Measurements from ENCODE around the gene IL1RN. TPM values are rescaled to one million over a fixed set of nuclear protein-coding genes. Genes with fewer than 3 reads are reported as not detected.

Gene IL1RN
- total RNA-seq, 2 experiments from 2014 or later = 1.8 TPM

DNA sequence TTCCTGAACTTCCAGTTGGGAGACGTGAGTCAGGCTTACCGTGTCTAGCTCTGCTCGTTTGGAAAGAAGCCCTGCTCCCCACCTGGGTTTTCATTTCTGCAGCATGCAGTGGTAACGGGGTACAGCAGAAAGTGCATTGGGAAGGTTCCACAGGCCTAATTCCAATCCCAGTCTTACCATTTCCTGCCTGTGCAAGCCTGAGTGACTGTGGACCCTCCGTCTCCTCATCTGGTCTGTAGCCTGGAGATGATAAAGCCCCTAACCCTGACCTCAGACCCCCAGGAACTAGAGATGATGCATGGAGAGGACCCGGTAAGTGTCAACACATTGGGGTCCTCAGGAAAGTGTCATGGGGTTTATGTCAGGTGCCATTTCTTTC, 40.6 kb downstream of the IL1RN start:
- Mint-ChIP-seq H3K27me3 (no peaks in the 10 kb centered on the region), H3K27ac (peak overlapping the region; percentile 91), H3K4me3 (peak overlapping the region; percentile 63), H3K36me3 (peaks cover 20% of the 10 kb centered on the region), H3K9me3 (ENCODE audit: low read depth) (no peaks in the 10 kb centered on the region), H3K4me1 (peaks cover 61% of the 10 kb centered on the region)
- ATAC-seq (no peak), DNase-seq (no peak)
- CTCF ChIA-PET = interaction anchor here (0.9 to 6.5 kb wide), 6 partner anchors 7 to 222 kb away, joined by 3 to 39 read pairs (median 8); partner anchors contain the start of gene PSD4

DNA sequence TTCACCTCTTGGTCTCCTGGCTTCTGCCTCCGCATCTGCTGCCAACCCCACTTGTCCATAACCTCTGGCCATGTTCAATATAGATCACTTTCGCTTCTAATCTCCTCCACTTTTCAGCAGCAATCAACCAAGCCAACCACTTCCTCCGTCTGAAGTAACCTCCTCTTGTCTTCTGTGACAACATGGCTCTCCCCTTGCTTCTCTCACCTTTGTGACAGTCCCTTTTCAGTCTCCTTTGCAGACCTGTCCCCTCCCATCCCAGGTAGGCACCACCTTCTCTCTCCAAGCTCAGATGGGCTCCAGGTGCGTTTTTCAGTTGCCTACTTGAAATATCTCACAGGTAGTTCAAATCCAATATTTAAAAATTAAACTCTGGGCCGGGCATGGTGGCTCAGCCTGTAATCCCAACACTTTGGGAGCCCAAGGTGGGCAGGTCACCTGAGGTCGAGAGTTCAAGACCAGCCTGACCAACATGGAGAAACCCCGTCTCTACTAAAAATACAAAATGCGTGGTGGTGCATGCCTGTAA, 41.7 kb downstream of the IL1RN start:
- peak overlapping the region; percentile 63 for H3K4me3 Mint-ChIP-seq
- no peaks in the 10 kb centered on the region for H3K27me3 Mint-ChIP-seq
- peak overlapping the region; percentile 91 for H3K27ac Mint-ChIP-seq
- peak; percentile 48 for ATAC-seq
- peak; percentile 83 for DNase-seq
- H3K36me3 Mint-ChIP-seq = peaks cover 23% of the 10 kb centered on the region
- CTCF ChIA-PET = interaction anchor here (4.8 kb wide), 1 partner anchor 31 kb away, joined by 39 read pairs; no protein-coding TSS in a partner anchor
- peaks cover 69% of the 10 kb centered on the region for H3K4me1 Mint-ChIP-seq
- H3K9me3 Mint-ChIP-seq (ENCODE audit: low read depth) = no peaks in the 10 kb centered on the region

DNA sequence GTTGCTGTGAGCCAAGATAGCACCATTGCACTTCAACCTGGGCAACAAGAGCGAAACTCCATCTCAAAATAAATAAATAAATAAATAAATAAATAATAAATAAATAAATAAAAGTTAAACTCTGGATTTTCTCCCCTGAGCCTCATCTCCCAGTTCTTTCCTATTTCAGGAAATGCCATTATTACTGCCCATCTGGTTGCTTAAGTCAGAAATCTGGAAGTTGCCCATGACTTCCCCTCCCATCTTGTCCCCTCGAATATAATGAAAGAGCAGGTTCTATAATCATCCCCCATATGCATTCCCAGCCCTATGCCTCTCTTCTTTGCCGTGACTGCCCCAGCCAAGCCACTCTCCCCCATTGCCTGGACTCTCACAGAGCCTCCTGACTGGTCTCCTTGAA, 42.2 kb downstream of the IL1RN start:
- H3K4me1 Mint-ChIP-seq = peaks cover 69% of the 10 kb centered on the region
- H3K27ac Mint-ChIP-seq = peak overlapping the region; percentile 91
- CTCF ChIA-PET = no interaction called here
- peaks cover 28% of the 10 kb centered on the region for H3K36me3 Mint-ChIP-seq
- DNase-seq (peak; percentile 12), ATAC-seq (no peak)
- H3K4me3 Mint-ChIP-seq = no peak overlapping the region
- H3K27me3 Mint-ChIP-seq = no peaks in the 10 kb centered on the region
- H3K9me3 Mint-ChIP-seq (ENCODE audit: low read depth) = no peaks in the 10 kb centered on the region

DNA sequence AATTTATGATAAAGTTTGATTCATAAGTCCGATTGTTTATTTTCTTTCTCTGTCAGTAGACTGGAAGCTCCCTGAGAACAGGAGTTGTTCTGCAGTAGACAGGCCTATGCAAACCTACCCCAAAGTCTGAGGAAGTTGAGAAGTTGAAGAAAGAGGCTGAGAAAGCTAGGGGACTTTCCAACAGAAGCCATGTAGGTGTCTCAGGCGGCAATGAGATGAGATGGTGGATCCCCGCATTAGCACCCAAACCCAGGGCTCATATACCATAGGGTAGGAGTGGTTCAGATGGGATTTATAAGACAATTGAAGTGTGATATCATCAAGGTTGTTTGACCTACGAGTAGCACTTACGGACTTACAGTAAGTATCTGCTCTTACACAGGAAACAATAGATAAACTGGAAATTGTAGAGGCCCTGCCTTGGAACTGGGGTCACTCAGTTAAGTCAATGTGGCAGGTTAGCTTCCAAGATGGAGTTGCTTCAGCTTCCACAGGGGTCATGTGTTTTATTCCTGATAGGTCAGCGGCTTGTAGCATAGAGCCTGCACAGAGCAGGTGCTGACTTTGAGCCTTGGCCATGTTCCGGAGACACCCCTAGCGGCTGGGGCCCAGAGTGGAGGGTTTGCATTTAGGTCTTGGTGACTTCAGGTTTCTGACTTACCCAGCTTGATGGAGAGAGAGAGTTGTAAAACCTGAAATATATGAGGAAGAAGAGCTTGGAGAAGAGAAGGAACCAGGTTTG, 44.1 kb downstream of the IL1RN start:
- Mint-ChIP-seq H3K36me3 (peaks cover 45% of the 10 kb centered on the region), H3K9me3 (ENCODE audit: low read depth) (no peaks in the 10 kb centered on the region), H3K4me3 (no peak overlapping the region), H3K4me1 (peaks cover 70% of the 10 kb centered on the region), H3K27me3 (peaks cover 3% of the 10 kb centered on the region), H3K27ac (peak overlapping the region; percentile 0)
- CTCF ChIA-PET = interaction anchor here (0.8 to 12.6 kb wide), 6 partner anchors 11 to 37 kb away, joined by 3 to 177 read pairs (median 12); no protein-coding TSS in a partner anchor
- DNase-seq (peak; percentile 25), ATAC-seq (no peak)

DNA sequence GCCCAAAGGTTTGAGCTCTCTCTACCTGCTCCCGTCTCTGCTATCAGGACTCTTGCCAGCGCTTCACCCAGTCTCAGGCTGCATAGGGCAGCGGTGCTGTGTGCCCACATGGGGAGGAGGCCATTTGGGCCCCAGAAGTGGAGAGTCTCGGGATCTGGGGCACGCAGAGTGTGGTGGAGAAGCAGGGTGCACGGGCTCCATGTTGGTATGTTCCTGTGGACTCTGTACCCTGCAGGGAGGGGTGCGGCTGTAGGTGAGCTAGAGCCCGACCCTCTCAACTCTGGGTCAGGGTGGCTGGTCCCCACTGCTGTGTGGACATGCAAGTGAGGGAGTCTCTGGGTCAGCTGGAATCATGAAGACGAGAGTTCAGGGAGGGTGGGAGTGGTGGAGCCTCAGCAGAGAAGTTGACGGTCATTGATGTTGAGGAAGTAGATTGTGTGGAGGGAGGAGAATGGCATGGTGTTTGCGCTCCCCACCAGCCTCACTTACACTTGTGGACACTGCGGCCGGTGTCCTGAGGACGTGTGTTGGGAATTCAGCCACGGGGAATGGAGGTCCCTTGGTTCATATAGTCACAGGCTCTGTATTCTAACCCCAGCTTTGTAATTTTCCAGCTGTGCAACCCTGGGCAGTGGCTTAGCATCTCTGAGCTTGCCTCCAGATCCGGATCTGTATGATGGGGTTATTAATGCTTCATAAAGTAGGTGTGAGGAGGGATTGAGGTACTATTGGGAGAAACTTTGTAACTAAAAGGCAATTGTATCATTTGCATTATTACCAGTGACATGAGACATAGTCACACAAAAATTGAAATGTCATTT, 45.5 kb downstream of the IL1RN start:
- peaks cover 69% of the 10 kb centered on the region for H3K4me1 Mint-ChIP-seq
- CTCF ChIA-PET = interaction anchor here (1.2 to 12.6 kb wide), 9 partner anchors 9 to 93 kb away, joined by 3 to 177 read pairs (median 19); no protein-coding TSS in a partner anchor
- ATAC-seq (no peak), DNase-seq (peak; percentile 39)
- H3K27ac Mint-ChIP-seq = peak overlapping the region; percentile 93
- H3K4me3 Mint-ChIP-seq = peak overlapping the region; percentile 89
- H3K36me3 Mint-ChIP-seq = peaks cover 59% of the 10 kb centered on the region
- no peaks in the 10 kb centered on the region for H3K9me3 Mint-ChIP-seq (ENCODE audit: low read depth)
- peaks cover 3% of the 10 kb centered on the region for H3K27me3 Mint-ChIP-seq

DNA sequence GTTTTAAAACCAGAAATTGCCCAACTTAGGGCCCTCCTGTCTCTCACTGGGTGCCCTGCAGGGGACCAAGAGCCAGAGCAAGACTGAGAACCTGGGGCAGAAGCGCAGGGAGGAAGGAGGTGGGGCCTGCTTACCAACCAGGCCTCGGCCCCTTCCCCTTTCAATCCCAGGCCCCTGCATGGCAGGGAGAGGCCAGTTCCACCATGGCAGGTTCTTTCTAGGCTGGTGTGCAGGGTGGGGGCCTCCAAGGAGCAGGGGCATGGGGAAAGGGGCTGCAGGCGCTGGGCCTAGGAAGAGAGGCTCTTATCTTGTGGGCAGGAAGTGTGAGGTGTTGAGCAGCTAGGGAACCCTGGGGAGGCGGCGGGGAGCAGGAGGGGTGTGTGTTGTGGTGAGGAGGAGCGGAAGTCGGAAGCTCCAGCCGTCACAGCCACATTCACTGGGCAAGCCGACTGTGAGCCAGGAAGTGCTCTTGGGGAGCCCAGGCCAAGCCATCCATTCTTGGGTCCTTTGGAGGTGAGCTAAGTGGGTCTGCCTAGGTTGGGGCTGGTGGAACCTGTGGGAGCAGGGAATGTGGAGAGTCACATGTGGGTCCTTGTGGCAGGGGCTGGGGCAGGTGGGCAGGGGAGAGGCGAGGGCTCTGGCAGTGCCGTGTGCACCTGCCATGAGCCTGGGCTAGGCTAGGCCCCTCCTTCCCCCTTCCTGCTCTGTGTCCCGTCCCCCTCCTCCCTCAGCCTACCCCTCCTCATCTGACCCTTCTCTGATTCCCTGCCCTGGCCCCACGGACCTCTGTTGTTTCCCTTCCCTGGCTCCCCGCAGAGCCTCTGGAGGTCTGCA, 46.4 kb downstream of the IL1RN start, which contains the start of gene PSD4:
TSS of gene PSD4 (plus strand) at position 430 of the 834 bp plus-strand sequence. CDS start 8,486 bp downstream, outside the sequence.
- CTCF ChIA-PET = interaction anchor here (1.2 to 12.6 kb wide), 9 partner anchors 9 to 94 kb away, joined by 4 to 177 read pairs (median 19); no protein-coding TSS in a partner anchor
- Mint-ChIP-seq H3K36me3 (peaks cover 67% of the 10 kb centered on the region), H3K27me3 (peaks cover 3% of the 10 kb centered on the region), H3K9me3 (ENCODE audit: low read depth) (no peaks in the 10 kb centered on the region), H3K4me3 (peak within 1 kb of the TSS; percentile 89), H3K4me1 (peaks cover 69% of the 10 kb centered on the region), H3K27ac (peak within 1 kb of the TSS; percentile 93)
- ATAC-seq (peak; percentile 73), DNase-seq (peak; percentile 97)

DNA sequence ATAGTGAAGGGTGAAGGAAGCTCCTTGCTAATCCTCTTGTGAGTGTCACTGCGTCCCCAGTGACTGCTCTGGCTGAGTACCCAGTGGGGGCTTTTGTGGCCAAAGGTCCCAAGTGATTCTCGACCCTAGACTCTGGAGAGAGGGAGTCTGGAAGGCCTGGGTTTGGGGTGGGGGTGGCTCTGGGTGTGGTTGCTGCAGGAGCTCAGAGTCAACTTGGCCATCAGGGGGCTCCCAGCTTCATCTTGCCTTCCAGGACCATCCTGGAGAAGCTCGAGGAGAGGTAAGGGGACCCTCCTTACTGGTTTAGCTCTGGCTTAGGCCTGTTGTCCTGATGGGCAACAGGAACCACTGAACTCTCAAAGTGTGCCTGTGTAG, 47.0 kb downstream of the IL1RN start:
- Mint-ChIP-seq H3K4me3 (peak overlapping the region; percentile 89), H3K36me3 (peaks cover 69% of the 10 kb centered on the region), H3K4me1 (peaks cover 69% of the 10 kb centered on the region), H3K27ac (peak overlapping the region; percentile 93), H3K9me3 (ENCODE audit: low read depth) (no peaks in the 10 kb centered on the region), H3K27me3 (peaks cover 3% of the 10 kb centered on the region)
- CTCF ChIA-PET = interaction anchor here (1.2 to 12.6 kb wide), 12 partner anchors 8 to 484 kb away, joined by 3 to 177 read pairs (median 10); no protein-coding TSS in a partner anchor
- DNase-seq (no peak), ATAC-seq (peak; percentile 2)

DNA sequence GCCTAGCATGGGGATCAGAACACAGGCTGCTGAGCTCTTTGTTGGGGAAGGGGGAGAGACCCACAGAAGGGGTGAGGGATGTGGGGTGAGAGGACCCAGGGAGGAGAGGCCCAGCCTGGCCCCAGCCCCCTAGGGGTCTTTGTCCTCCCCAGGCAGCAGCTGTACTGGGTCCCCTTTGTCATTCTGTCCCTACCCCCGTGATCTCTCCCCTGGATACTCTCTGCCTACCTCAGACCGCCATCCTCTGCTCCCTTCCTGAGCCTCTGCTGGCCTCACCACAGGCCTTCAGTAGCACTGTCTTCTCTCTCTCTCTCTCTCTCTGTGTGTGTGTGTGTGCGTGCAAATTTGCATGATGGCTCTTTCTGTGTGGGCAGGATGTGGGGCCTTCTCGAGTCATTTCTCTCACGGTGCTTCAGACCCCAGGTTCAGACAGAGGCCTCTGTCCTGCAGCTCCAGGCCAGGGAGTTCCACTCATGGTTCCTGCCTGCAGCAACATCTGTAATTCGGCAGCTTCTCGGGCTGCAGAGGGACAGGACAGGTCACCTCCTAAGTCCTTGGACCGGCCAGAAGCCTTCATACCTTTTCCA, 47.7 kb downstream of the IL1RN start:
- Mint-ChIP-seq H3K4me3 (peak overlapping the region; percentile 89), H3K9me3 (ENCODE audit: low read depth) (no peaks in the 10 kb centered on the region), H3K36me3 (peaks cover 67% of the 10 kb centered on the region), H3K4me1 (peaks cover 71% of the 10 kb centered on the region), H3K27me3 (peaks cover 3% of the 10 kb centered on the region), H3K27ac (peak overlapping the region; percentile 93)
- CTCF ChIA-PET = interaction anchor here (0.8 to 12.6 kb wide), 18 partner anchors 7 to 485 kb away, joined by 3 to 177 read pairs (median 4); no protein-coding TSS in a partner anchor
- ATAC-seq (peak; percentile 58), DNase-seq (peak; percentile 95)

DNA sequence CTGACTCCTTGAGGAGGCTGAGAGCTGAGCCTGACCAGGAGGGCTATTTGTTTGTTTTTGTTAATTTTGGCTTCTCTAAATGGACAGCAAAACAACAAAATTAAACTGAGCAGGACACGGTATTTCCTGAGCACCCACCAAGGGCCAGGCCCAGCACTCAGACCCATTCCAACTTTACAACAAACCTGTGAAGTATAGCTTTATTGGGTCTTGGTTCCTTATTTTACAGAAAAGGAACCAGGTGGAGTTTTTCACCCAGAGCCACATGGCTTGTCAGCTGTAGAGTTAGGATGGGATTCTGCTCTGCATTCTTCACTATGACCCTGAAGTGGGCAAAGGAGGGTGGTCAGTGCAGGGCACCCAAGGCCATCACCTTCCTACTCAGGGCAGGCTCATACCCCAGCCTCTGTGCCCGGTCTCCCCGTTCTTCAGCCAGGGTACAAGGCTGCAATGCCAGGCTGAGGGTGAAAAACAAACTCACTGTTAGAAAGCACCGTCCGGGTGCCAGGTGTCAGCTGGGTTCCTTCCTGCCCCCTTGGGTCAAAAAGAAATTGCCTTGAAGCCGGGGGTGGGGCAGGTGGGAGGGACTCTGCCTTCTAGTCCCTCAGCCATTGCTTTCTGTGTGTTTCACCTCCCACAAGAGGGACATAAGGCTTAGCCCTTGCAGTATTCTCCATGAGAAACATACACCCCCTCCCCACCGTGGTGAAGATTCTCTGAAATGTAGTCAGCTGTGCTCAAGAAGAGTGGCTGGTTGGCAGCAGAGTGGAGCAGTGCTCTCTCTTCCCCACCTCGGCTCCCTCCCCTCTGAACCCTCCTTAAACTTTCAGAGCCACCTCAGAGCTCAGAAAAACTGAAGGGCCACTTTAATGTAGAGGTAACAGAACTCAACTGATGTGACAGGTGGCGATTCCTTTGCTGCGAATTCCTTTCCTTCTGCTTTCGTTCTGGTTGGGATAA, 48.6 kb downstream of the IL1RN start:
- Mint-ChIP-seq H3K4me3 (peak overlapping the region; percentile 89), H3K9me3 (ENCODE audit: low read depth) (no peaks in the 10 kb centered on the region), H3K4me1 (peaks cover 79% of the 10 kb centered on the region), H3K27me3 (peaks cover 3% of the 10 kb centered on the region), H3K27ac (peak overlapping the region; percentile 93), H3K36me3 (peaks cover 72% of the 10 kb centered on the region)
- ATAC-seq = no peak
- DNase-seq = peak; percentile 71
- CTCF ChIA-PET = interaction anchor here (0.8 to 12.6 kb wide), 15 partner anchors 10 to 486 kb away, joined by 3 to 177 read pairs (median 4); no protein-coding TSS in a partner anchor

DNA sequence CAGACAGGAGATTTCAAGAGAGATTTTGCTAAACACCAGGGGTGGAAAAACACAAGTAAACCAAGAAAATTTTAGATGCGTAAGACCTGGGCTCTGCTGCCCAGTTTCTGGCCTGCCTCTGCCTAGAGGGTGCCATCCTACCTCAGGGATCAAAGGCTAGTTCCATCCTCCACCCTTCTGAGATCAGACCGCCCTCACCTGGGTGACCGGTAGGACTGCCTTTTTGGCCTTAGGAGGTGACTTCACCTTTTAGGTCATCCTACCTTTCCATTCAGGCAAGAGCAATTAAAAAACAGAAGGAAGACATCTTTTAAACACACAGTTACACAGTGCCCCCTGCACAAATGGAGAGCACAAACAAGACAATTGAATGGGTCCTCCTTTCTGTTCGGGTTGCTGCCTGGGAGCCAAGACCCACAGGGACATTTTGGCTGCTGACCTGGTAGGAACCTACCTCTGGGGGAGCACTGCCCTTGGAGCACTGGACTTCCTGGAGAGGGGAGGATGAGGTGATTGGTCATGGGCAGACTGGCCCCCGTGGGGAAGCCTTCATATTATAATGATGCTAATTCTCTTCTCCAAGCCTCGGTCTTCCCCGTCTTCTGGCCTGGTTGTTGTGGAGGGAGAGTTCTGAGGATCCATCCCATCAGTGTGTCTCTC, 49.4 kb downstream of the IL1RN start:
- H3K9me3 Mint-ChIP-seq (ENCODE audit: low read depth) = no peaks in the 10 kb centered on the region

More for the DNA sequence above, 49.4 kb downstream of the IL1RN start:
- no peak for DNase-seq
- Mint-ChIP-seq H3K4me1 (peaks cover 79% of the 10 kb centered on the region), H3K4me3 (peak overlapping the region; percentile 89), H3K27me3 (peaks cover 3% of the 10 kb centered on the region), H3K27ac (peak overlapping the region; percentile 71), H3K36me3 (peaks cover 70% of the 10 kb centered on the region)
- no peak for ATAC-seq
- CTCF ChIA-PET = interaction anchor here (1.6 to 12.6 kb wide), 6 partner anchors 12 to 40 kb away, joined by 3 to 177 read pairs (median 42); no protein-coding TSS in a partner anchor

Measured in activated CD8-positive, alpha-beta memory T cell treated with anti-CD3 and anti-CD28 coated beads, Interleukin-2, amount 10 ng/mL, durations not matched to agents 7 days and 5 days (primary cell).